HUDEP-2 (cell line): ENCODE measurements around the gene AFMID.
A peak's percentile ranks its signal among the peaks of the same experiment; 100 is the strongest.
"Not testable (repeated sequence)": the region's sequence is repeated elsewhere in the genome, so short reads cannot be mapped to it uniquely, and the experiment has no call there.

Experiments
- DNase-seq, 76 experiments: peaks; one replicate each; lab custom pipeline; 2025; ENCODE audit not compliant: unreplicated experiment in 76 of 76; lab: John Stamatoyannopoulos, UW

The AFMID gene

DNA sequence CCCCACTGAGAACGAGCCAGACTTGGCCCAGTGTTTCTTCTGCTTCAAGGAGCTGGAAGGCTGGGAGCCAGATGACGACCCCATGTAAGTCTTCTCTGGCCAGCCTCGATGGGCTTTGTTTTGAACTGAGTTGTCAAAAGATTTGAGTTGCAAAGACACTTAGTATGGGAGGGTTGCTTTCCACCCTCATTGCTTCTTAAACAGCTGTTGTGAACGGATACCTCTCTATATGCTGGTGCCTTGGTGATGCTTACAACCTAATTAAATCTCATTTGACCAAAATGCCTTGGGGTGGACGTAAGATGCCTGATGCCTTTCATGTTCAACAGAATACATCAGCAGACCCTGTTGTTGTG lies 27.5 kb downstream of the AFMID start:
- peak in 1 of 76 experiments; percentile 28 for DNase-seq

DNA sequence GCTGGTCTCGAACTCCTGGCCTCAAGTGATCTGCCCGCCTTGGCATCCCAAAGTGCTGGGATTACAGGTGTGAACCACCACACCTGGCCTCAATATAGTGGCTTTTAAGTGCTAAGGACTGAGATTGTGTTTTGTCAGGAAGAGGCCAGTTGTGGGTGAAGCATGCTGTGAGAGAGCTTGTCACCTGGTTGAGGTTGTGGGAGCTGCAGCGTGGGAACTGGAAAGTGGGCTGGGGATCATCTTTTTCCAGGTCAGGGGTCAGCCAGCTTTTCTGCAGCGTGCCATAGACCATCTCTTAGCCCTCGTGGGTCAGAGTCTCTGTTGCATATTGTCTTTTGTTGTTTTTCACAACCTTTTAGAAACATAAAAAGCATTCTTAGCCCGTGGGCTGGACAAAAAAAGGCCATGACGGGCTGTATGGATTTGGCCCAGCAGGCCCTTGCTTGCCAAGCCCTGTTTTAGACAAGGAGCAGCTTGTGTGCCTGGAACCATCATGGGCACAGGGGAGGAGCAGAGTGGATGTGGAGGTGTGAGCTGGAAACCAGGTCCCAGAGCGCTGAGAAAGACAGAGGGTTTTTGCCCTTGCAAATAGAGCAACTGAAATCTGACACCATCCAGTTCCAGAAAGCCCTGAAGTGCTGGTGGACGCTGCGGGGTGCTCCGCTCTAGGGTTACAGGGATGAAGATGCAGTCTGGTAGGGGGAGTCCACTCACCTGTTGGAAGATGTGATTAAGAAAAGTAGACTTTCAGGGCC lies 32.4 kb downstream of the AFMID start:
- DNase-seq, result no peak

DNA sequence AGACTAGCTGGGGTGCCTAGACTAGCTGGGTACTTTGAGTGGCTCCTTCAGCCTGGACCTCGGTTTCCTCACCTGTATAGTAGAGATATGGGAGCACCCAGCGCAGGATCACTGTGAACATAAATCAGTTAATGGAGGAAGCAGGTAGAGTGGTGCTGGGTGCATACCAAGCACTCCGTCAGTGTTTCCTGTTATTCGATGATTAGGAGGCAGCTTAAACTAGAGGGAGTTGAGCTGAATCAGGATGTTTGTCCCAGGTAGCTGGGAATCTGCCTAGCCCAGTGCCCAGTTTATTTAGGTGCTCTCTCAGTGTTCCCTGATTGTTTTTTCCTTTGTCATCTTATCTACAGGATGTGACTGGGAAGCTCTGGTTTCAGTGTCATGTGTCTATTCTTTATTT lies 35.9 kb downstream of the AFMID start:
- no peak for DNase-seq

DNA sequence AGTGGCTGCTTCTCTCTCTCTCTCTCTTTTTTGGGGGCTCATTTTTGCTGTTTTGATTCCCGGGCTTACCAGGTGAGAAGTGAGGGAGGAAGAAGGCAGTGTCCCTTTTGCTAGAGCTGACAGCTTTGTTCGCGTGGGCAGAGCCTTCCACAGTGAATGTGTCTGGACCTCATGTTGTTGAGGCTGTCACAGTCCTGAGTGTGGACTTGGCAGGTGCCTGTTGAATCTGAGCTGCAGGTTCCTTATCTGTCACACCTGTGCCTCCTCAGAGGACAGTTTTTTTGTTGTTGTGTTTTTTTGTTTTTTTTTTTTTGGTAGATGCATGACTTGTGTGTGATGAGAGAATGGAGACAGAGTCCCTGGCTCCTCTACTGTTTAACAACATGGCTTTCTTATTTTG lies 36.6 kb downstream of the AFMID start:
- no peak for DNase-seq

DNA sequence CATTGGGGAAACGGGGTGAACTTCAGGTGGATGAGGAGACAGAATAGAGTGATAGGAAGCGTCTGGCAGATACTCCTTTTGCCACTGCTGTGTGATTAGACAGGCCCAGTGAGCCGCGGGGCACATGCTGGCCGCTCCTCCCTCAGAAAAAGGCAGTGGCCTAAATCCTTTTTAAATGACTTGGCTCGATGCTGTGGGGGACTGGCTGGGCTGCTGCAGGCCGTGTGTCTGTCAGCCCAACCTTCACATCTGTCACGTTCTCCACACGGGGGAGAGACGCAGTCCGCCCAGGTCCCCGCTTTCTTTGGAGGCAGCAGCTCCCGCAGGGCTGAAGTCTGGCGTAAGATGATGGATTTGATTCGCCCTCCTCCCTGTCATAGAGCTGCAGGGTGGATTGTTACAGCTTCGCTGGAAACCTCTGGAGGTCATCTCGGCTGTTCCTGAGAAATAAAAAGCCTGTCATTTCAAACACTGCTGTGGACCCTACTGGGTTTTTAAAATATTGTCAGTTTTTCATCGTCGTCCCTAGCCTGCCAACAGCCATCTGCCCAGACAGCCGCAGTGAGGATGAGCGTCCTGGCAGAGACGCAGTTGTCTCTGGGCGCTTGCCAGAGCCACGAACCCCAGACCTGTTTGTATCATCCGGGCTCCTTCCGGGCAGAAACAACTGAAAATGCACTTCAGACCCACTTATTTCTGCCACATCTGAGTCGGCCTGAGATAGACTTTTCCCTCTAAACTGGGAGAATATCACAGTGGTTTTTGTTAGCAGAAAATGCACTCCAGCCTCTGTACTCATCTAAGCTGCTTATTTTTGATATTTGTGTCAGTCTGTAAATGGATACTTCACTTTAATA lies 37.3 kb downstream of the AFMID start:
- DNase-seq, result no peak

DNA sequence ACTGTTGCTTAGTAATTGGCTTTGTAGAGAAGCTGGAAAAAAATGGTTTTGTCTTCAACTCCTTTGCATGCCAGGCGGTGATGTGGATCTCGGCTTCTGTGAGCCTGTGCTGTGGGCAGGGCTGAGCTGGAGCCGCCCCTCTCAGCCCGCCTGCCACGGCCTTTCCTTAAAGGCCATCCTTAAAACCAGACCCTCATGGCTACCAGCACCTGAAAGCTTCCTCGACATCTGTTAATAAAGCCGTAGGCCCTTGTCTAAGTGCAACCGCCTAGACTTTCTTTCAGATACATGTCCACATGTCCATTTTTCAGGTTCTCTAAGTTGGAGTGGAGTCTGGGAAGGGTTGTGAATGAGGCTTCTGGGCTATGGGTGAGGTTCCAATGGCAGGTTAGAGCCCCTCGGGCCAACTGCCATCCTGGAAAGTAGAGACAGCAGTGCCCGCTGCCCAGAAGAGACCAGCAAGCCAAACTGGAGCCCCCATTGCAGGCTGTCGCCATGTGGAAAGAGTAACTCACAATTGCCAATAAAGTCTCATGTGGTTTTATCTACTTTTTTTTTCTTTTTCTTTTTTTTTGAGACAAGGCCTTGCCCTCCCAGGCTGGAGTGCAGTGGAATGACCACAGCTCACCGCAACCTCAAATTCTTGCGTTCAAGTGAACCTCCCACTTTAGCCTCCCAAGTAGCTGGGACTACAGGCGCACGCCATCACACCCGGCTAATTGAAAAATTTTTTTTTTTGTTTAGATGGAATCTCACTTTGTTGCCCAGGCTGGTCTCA lies 38.1 kb downstream of the AFMID start:
- no peak for DNase-seq

DNA sequence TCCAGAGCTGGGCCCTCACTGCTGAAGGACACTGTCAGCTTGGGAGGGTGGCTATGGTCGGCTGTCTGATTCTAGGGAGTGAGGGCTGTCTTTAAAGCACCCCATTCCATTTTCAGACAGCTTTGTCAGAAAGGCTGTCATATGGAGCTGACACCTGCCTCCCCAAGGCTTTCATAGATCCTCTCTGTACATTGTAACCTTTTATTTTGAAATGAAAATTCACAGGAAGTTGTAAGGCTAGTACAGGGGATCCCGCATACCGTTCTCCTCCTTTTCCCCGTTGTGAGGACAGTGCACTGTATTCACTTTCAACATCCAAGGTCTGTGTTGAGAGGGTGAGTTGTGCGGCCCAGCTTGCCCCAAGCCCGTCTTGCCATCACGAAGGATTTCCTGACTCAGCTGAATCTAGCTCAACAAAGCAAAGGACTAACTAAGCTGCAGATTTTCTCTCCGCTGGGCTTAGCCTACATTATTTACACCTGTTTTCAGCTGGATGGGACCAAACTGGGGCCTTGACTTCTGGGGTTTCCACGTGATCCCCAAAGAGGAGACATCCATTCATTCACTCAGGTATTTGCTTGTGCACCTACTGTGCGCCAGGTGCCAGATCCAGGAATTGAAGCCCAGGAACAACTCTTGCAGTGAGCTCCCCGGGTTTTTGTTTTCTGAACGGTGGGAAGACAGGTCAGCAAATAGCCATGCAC lies 39.0 kb downstream of the AFMID start:
- no peak for DNase-seq

DNA sequence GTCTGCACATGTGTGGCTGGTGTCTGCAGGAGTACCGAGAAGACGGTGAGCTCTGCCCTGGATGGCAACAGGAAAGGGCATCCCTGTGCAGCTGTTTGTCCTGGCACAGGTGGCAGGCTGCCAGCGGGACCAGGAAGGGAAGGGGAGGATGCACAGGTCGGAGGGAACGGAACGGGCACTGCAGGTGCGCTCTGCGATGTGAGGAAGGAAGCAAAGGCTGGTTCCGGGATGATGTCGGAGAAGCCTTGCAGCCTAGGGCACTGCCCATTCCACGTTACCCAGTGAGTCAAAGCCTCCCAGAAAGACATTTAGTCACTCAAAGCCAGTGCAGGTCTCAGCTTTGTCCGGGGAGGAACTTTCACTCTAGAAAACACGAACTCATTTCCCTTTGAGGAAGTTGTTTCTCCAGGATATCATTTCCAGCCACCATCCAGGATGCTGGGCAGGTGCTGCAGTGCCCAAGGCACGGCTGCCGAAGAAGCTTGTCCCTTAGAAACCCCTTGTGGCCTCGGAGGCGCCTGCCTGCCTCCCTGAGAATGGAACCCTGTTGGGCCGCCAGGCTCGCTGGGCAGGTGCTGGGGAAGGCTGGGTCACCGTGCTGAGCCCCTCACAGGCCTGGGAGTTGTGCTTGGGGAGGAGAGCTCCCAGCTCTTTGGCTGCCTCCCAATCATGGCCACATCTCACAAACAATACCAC lies 39.7 kb downstream of the AFMID start:
- DNase-seq, result no peak

DNA sequence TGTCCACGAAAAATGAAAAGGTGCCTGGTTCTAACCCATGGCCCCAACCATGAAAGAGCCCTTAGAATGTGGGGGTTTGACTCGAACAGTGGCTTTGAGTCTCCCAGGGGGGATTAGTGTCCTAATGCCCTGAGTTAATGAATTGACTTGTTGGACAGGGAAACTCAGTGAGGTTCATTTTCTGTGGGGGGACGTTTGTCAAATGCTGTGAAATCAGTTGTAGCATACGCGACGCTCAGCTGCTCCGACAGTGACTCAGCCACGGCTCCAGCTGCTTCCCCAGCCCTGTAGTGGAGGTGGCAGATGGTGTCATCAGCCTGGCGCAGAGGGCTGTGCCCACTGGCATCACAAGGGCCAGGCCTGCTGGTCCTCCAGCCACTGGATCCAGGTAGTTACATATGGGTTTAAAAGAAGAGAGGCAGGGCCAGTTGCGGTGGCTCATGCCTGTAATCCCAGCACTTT lies 40.3 kb downstream of the AFMID start:
- no peak for DNase-seq

DNA sequence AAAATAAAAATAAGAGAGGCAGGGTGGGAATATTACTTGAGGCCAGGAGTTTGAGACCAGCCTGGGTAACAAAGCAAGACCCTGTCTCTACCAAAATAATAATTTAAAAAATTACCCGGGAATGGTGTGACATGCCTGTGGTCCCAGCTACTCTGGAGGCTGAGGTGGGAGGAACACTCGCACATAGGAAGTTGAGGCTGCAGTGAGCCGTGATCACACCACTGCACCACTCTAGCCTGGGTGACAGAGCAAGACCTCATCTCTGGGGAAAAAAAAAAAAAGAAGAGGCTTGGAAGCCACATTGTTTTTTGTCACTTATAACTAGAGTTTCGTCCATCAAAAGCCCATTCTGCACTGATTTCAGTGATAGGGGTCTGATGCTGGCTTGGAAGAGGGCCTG lies 41.0 kb downstream of the AFMID start:
- no peak for DNase-seq

DNA sequence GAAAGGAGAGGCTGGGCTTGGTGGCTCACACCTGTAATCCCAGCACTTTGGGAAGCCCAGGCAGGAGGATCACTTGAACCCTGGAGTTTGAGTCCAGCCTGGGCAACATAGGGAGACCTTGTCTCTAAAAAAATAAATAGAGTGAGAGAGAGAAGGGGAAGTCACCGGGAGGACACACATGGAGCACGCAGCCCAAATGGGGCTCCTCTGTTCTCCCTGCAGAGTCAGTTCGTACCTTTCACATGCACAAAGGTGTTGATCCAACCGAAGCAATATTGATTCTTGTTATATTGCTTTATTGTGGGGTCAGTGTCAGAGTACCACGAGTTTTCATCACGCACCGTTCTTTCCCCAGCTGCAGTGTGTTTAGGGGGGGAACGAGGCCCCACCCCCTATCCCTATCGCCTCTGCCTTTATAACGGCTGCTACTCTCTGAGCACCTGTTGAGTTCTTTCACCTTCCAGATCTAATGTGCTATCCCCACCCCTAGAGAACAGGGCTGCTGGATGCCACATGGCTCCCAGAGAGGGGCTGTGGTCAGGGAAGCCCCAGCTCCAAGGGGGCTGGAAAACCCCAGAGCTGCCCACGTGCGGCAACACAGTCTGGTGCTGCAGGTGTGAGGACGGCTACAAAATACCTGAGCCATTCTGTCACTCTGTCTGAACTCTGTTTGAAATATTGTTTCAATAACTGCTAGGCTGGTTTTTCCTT lies 43.2 kb downstream of the AFMID start:
- DNase-seq, result no peak

DNA sequence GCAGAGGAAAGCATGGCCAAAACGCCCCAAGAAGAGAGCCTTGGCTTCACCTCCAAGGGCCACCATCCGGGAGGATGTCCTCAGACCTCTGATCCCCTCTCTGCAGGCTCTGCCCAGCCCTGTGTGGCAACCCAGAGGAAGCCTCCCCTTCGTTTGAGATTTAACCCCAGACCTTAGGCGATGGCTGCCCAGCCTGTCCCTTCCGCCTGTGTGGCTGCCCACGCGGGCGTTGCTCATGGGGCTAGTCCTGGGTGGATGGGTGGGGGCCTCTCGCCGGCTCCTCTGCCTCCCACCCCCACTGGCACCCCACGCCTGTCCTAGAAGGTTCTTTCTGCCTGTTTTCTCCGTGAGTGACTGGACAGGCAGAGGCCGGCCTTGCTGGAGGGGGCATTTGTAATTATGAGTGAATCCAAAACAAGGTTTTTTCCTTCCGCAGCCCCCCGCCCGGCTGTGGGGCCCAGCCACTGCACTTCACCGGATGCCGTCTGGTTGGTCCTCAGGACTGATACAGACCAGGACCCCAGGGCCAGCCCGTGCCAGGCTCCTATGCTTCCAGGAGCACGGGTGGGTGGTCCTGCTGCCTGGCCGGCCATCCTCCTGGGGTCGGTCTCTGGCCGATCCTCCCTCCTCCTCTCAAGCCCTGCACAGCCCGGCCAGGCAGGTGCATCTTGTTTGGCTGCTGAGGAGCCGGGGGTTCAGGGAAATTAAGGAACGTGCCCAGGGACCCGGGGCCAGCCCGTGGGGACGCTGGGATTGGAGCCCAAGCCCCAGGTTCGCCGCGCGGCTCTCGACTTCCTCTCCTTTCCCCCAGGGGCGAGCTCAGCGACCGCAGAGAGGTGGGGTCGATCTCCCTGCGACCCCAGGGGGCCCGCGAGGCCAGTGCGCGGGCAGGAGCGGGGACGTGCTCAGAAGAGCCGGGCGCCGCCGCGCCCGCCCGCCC lies 44.1 kb downstream of the AFMID start, which contains the start of gene TMEM235:
TMEM235 (plus strand) TSS at position 636 of the 940 bp plus-strand sequence. CDS start 393 bp downstream, outside the sequence.
- no peak for DNase-seq

DNA sequence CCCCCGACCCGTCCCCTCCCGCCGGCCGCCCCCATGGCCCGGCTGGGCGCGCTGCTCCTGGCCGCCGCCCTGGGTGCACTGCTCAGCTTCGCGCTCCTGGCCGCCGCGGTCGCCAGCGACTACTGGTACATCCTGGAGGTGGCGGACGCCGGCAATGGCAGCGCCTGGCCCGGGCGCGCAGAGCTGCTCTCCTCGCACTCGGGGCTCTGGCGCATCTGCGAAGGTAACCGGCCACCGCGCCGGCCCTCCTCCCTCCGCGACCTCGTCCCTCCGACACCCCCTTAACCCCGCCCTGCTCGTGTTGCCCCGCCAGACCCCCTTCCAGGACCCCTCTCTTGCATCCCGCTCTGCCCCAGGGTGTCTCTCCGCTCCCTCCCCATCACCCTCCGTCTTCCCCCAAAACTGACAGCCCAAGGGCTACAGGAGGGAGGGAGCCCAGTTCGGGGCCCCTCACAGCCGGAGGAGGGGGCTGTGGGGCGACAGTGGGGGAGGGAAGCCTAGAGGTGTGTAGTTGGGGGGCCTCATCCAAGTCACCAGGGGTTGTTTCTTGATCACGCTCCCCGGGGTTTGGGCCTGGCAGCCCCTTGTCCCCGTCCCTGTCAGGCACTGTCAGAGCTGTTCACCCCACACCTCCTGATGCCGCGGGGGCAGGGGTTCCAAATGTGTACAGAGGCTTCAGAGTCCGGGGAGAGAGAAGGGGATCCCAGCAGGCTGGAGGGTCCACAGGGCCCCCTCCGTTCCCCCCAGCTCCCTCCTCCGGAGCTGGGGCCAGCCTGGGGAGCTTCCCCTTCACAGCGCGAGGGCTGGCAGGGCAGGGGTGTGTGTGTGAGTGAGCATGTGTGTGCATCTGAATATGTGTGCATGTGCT lies 45.1 kb downstream of the AFMID start:
- DNase-seq, result no peak

DNA sequence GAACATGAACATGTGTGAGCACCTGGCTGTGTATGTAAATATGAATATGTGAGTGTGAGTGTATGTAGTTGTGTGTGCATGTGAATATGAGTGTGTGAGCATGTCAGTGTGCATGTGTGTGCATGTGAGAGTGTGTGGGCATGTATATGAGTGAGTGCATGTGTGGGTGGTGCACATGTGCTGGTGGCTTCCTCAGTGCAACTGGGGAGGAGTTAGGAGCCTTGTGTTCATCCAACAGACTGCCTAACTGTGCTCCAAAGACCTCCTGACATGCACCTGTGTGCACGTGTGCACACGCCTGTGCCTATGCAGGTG lies 45.7 kb downstream of the AFMID start:
- DNase-seq, result no peak

DNA sequence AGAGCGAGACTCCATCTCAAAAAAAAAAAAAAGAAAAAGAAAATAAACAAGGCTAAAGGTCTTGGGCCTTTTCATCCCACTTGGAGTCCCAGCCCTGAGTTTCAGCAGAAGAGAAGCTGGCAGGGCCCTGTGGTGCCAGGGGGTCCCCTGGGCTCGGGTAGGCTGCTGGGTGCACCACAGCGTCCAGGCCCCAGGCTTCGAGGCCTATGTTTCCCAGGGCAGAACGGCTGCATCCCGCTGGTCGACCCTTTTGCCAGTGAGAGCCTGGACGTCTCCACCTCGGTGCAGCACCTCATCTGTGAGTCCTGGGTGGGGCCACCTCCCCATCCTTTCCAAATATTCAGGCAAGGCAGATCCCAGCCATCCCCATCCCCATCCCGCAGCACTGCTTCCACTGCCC lies 46.5 kb downstream of the AFMID start:
- no peak for DNase-seq

DNA sequence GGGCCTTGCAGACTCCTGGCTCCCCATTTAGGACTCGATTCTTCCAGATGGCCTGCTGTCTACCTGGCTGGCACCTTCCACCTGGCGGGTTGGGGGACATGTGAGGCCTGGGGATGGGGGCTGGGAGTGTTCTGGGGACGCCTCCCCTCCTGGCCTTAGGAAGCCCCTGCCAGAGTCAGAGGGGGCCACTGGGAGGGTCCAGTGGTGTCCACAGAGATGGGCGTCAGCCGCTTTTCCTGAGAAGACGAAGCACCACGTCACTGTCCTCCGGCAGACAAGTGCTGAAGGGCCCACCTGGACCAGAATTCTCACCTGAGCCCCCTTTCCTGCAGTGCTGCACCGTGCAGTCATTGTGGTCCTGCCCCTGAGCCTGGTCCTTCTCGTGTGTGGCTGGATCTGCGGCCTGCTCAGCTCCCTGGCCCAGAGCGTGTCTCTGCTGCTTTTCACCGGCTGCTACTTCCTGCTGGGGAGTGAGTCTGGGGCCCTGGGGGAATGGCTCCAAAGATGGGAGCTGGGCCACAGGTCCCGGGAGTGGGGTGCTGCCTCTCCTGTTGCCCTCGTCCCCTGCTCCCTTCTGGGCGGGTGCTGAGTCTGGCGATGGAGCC lies 47.2 kb downstream of the AFMID start:
- DNase-seq, result no peak

DNA sequence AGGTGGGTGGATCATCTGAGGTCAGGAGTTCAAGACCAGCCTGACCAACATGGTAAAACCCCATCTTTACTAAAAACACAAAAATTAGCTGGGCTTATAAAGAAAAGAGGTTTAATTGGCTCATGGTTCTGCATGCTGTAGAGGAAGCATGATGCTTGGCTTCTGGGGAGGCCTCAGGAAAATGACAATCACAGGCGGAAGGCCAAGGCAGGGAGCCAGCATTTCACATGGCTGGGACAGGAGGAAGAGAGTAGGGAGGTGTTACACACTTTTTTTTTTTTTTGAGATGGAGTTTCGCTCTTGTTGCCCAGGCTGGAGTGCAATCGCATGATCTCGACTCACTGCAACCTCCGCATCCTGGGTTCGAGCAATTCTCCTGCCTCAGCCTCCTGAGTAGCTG lies 47.9 kb downstream of the AFMID start:
- DNase-seq, result not testable (repeated sequence)
